Endothelial cell of umbilical vein (primary cell): ENCODE measurements around the gene SRGAP3.

Experiments used
- CTCF ChIP-seq, 2 donors: IDR thresholded peaks; 1 replicate in 1 of 2; 2 replicates in 1 of 2; pipeline ENCODE4 v1.5.1; 2011; ENCODE audit warnings: low read length in 2 of 2, mild to moderate bottlenecking in 2 of 2, moderate library complexity in 2 of 2, control low read depth in 1 of 2, inconsistent platforms in 1 of 2, low read depth in 1 of 2; ENCODE audit not compliant: insufficient read depth in 1 of 2; ENCODE audit errors: extremely low read depth in 1 of 2
- EZH2 ChIP-seq: IDR thresholded peaks from 2 replicates; pipeline ENCODE4 v1.6.1; 2012; ENCODE audit warnings: borderline replicate concordance, low read depth, mild to moderate bottlenecking, moderate library complexity, low read length, inconsistent platforms; ENCODE audit not compliant: severe bottlenecking
- FOS ChIP-seq: IDR thresholded peaks from 2 replicates; pipeline ENCODE4 v1.6.1; 2011; ENCODE audit warnings: mild to moderate bottlenecking, low read length, moderate library complexity, borderline replicate concordance; ENCODE audit not compliant: insufficient read depth
- GATA2 ChIP-seq: IDR thresholded peaks from 2 replicates; pipeline ENCODE4 v1.7.0; 2011; ENCODE audit warnings: low read depth, mild to moderate bottlenecking, moderate library complexity, mixed read lengths, low read length; ENCODE audit not compliant: insufficient read length, insufficient read depth
- JUN ChIP-seq: IDR thresholded peaks from 2 replicates; pipeline ENCODE4 v1.6.1; 2011; ENCODE audit warnings: borderline replicate concordance, low read depth; ENCODE audit not compliant: insufficient read length, insufficient read depth
- MAX ChIP-seq: IDR thresholded peaks from 2 replicates; pipeline ENCODE4 v1.6.1; 2011; ENCODE audit not compliant: insufficient read depth, insufficient read length
- MYC ChIP-seq: IDR thresholded peaks from one replicate; pipeline ENCODE4 v1.6.1; 2011; ENCODE audit warnings: mild to moderate bottlenecking, low read depth, low read length
- POLR2A ChIP-seq: IDR thresholded peaks from 2 replicates; pipeline ENCODE4 v1.6.1; 2012; ENCODE audit warnings: low read depth, mild to moderate bottlenecking, control low read depth, low read length
- POLR2AphosphoS5 ChIP-seq: IDR thresholded peaks from 2 replicates; pipeline ENCODE4 v1.6.1; 2012; ENCODE audit warnings: low read depth, mild to moderate bottlenecking, control low read depth, low read length, moderate library complexity; ENCODE audit not compliant: insufficient read depth

GRCh38 chr3:9074079-9074478 is 175.4 kb downstream of the SRGAP3 start:
- no peak for TF ChIP-seq POLR2A
- TF ChIP-seq CTCF (IDR thresholded peaks at IDR 0.05; ENCODE audit: extremely low read depth in 1 of 2, insufficient read depth in 1 of 2, low read depth in 1 of 2, low read length in 2 of 2) = no peak
- no peak for TF ChIP-seq MYC
- TF ChIP-seq MAX = no peak
- no peak for TF ChIP-seq EZH2
- TF ChIP-seq JUN = no peak
- no peak for TF ChIP-seq POLR2AphosphoS5
- TF ChIP-seq FOS = no peak
- TF ChIP-seq GATA2 = no peak
